ENCODE measurements around the gene EPHA3. TPM values are rescaled to one million over a fixed set of nuclear protein-coding genes. Genes with fewer than 3 reads are reported as not detected.

The EPHA3 gene
- total and polyA plus RNA-seq, 7 donors, result 0.12 to 2.4 (median 0.64) TPM

DNA sequence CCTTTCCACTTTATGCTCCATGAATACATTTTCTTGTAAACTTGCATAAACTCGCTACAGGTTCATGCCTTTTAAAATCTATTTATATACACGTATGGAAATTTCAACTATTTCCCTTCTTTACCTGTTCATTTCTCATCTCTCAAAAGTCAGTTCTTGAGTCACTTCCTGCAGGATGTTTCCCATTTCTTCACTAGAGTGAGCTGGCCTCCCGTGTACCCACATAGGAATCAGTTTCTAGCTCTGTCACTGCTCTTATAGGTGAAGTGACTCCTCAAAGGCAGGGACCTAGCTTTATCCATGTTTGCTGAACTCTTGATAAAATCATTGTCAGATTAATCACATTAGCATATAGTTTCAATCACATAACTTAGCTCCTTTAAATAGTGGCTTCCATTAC, 259.7 kb downstream of the EPHA3 start:
- WGBS, 3 donors, result 71 to 74% (median 73%) methylated on average over 3 of the region's 3 CpGs
- H3K9me3 ChIP-seq, result no peaks in the 10 kb centered on the region
- TF ChIP-seq, protein P1, sequence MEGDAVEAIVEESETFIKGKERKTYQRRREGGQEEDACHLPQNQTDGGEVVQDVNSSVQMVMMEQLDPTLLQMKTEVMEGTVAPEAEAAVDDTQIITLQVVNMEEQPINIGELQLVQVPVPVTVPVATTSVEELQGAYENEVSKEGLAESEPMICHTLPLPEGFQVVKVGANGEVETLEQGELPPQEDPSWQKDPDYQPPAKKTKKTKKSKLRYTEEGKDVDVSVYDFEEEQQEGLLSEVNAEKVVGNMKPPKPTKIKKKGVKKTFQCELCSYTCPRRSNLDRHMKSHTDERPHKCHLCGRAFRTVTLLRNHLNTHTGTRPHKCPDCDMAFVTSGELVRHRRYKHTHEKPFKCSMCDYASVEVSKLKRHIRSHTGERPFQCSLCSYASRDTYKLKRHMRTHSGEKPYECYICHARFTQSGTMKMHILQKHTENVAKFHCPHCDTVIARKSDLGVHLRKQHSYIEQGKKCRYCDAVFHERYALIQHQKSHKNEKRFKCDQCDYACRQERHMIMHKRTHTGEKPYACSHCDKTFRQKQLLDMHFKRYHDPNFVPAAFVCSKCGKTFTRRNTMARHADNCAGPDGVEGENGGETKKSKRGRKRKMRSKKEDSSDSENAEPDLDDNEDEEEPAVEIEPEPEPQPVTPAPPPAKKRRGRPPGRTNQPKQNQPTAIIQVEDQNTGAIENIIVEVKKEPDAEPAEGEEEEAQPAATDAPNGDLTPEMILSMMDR (IDR thresholded peaks at IDR 0.05), result no peak
- no peak overlapping the region for H3K27ac ChIP-seq
- intact Hi-C loops (cut with DNase I), result no loop called here
- no peak overlapping the region for H3K4me3 ChIP-seq
- no peaks in the 10 kb centered on the region for H3K27me3 ChIP-seq (ENCODE audit: insufficient read depth in 3 of 3, low read length in 2 of 3)
- DNase-seq (no peak), ATAC-seq (no peak)
- no peaks in the 10 kb centered on the region for H3K4me1 ChIP-seq
- H3K36me3 ChIP-seq (ENCODE audit: insufficient read depth in 1 of 2, low read depth in 1 of 2), result no peaks in the 10 kb centered on the region

DNA sequence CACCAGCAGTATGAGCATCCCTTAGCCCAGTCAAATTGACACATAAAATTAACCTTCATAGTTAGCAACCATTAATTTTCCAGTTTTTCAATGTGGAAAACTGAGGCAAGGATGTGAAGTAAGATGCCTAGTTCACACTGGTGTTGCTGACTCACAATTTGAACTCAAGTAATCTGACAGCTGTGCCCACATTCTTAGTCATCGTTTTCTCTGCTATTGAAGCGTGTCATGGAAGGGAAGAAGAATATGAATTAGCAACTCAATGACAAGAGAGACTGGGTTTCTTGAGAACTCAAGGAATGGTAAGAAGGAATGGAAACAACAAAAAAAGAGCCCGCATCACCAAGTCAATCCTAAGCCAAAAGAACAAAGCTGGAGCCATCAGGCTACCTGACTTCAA, 261.4 kb downstream of the EPHA3 start:
- H3K4me3 ChIP-seq, result no peak overlapping the region
- no peaks in the 10 kb centered on the region for H3K27me3 ChIP-seq (ENCODE audit: insufficient read depth in 3 of 3, low read length in 2 of 3)
- no peak for DNase-seq
- no peak overlapping the region for H3K27ac ChIP-seq
- no peaks in the 10 kb centered on the region for H3K9me3 ChIP-seq
- WGBS, 3 donors, result 94 to 95% (median 95%) methylated on average over 3 of the region's 3 CpGs
- no peaks in the 10 kb centered on the region for H3K36me3 ChIP-seq (ENCODE audit: insufficient read depth in 1 of 2, low read depth in 1 of 2)
- intact Hi-C loops (cut with DNase I), result no loop called here
- TF ChIP-seq, protein P1 (IDR thresholded peaks at IDR 0.05), result no peak
- no peaks in the 10 kb centered on the region for H3K4me1 ChIP-seq
- no peak for ATAC-seq

DNA sequence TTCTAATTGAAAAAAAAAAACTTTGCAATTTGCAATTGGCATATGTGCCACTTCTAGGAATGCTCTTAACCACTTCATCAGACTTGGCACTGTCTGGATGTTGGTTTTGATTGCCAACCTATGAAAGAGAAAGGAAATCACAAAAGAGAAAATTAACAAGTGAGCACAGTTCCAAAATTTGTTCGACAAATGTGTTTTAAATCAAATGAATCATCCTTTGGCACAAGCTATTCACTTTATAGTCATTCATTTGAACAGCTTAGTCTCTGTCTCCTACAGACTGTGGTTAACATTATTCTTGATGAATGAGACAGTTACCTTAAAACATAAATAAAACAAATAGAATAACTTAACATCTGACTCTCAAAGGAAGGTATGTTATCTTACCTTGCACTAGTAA, 265.0 kb downstream of the EPHA3 start:
- intact Hi-C loops (cut with DNase I), result no loop called here
- 8 to 21% (median 17%) methylated on average over 1 of the region's 1 CpG for WGBS, 3 donors
- Histone ChIP-seq H3K36me3 (ENCODE audit: insufficient read depth in 1 of 2, low read depth in 1 of 2) (no peaks in the 10 kb centered on the region), H3K4me1 (no peaks in the 10 kb centered on the region), H3K4me3 (no peak overlapping the region), H3K9me3 (no peaks in the 10 kb centered on the region), H3K27ac (no peak overlapping the region), H3K27me3 (ENCODE audit: insufficient read depth in 3 of 3, low read length in 2 of 3) (no peaks in the 10 kb centered on the region)
- ATAC-seq (no peak), DNase-seq (no peak)
- TF ChIP-seq, protein P1 (IDR thresholded peaks at IDR 0.05), result no peak

DNA sequence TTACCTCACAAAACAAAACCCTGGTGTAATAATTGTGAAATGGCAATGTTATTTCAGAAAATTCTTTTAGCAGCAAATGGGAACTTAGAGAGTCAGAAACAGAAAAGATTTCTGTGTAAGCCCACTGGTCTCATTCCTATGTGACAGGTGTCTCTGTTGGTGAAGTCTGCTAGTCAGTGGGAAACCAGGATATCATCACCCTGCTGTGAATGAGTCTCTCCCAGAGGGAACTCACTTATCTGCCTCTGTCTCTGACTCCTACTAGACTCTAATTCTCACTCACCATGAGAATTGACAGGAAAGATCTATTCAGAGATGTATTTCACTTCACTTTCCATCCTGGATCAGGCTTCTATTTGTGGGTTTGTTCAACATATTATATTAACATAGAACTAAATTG, 266.0 kb downstream of the EPHA3 start:
- H3K36me3 ChIP-seq (ENCODE audit: insufficient read depth in 1 of 2, low read depth in 1 of 2), result no peaks in the 10 kb centered on the region
- ATAC-seq (no peak), DNase-seq (no peak)
- no peak overlapping the region for H3K27ac ChIP-seq
- H3K4me1 ChIP-seq, result no peaks in the 10 kb centered on the region
- no peaks in the 10 kb centered on the region for H3K27me3 ChIP-seq (ENCODE audit: insufficient read depth in 3 of 3, low read length in 2 of 3)
- TF ChIP-seq, protein P1 (IDR thresholded peaks at IDR 0.05), result no peak
- intact Hi-C loops (cut with DNase I), result no loop called here
- no peak overlapping the region for H3K4me3 ChIP-seq
- H3K9me3 ChIP-seq, result no peaks in the 10 kb centered on the region

DNA sequence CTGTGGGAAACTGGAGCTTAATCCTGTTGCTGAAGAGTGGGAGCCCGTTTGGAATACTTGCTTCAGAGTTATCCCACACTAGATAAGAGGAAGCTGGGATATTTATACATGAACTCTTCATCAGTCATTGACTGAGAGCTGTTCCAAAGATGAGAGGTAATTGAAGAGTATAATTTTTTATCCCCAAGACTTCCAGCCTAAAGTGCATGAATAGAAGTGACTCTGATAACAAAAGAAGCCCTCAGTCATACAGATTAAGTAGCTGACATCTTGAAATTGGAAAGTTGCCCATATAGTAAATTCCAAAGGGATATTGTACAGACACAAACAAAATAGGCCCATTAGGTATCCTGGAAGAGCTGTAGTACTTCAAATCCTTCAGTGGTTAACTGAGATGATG, 268.0 kb downstream of the EPHA3 start:
- intact Hi-C loops (cut with DNase I), result loop anchor here in 1 of 2 donors (5.0 kb wide), 1 partner anchor 33 kb away; no protein-coding TSS in a partner anchor
- Histone ChIP-seq H3K4me1 (no peaks in the 10 kb centered on the region), H3K27me3 (ENCODE audit: insufficient read depth in 3 of 3, low read length in 2 of 3) (no peaks in the 10 kb centered on the region), H3K36me3 (ENCODE audit: insufficient read depth in 1 of 2, low read depth in 1 of 2) (no peaks in the 10 kb centered on the region), H3K4me3 (no peak overlapping the region), H3K27ac (no peak overlapping the region), H3K9me3 (no peaks in the 10 kb centered on the region)
- 41 to 48% (median 43%) methylated on average over 1 of the region's 1 CpG for WGBS, 3 donors
- TF ChIP-seq, protein P1 (IDR thresholded peaks at IDR 0.05), result no peak
- ATAC-seq (no peak), DNase-seq (no peak)
